Tibial nerve (tissue), 4 donors: ENCODE data around the gene POLR3GL. TPM values are rescaled to one million over a fixed set of nuclear protein-coding genes. Genes with fewer than 3 reads are reported as not detected.

ENCODE experiments used
- DNase-seq, 2 donors: peaks; one replicate each; pipeline ENCODE4 v3.0.0-alpha.2; 2019; ENCODE audit warnings: low spot score in 2 of 2
- H3K27ac ChIP-seq, 4 donors: fragments of 200-600 bp; sonication (generic) in 3 of 4; one replicate each; pipeline ENCODE4 v1.5.1; 2017 to 2019; ENCODE audit warnings: mild to moderate bottlenecking in 1 of 4
- H3K27me3 ChIP-seq, 2 donors: fragments of 200-600 bp; sonication (generic) in 1 of 2; one replicate each; pipeline versions ENCODE4 v1.5.1 to v1.6.0; 2017 to 2019
- H3K36me3 ChIP-seq, 3 donors: fragments of 200-600 bp; sonication (generic); one replicate each; pipeline ENCODE4 v1.5.1; 2018 to 2019
- H3K4me1 ChIP-seq, 4 donors: fragments of 200-600 bp; sonication (generic) in 3 of 4; one replicate each; pipeline ENCODE4 v1.5.1; 2017 to 2019
- H3K4me3 ChIP-seq, 4 donors: fragments of 200-600 bp; sonication (generic) in 3 of 4; one replicate each; pipeline ENCODE4 v1.5.1; 2017 to 2019; ENCODE audit warnings: mild to moderate bottlenecking in 1 of 4, moderate library complexity in 1 of 4
- H3K9me3 ChIP-seq, 4 donors: fragments of 200-600 bp; sonication (generic) in 3 of 4; one replicate each; pipeline ENCODE4 v1.5.1; 2017 to 2019
- EP300 ChIP-seq, 2 donors: sonication (generic); formaldehyde crosslinking; IDR thresholded peaks; one replicate each; pipeline ENCODE4 v1.6.1; 2017; ENCODE audit warnings: antibody characterized with exemption in 2 of 2, mild to moderate bottlenecking in 1 of 2
- POLR2A ChIP-seq, 2 donors: fragments of 450-650 bp; IDR thresholded peaks; one replicate each; pipeline ENCODE4 v1.6.1; 2017; ENCODE audit warnings: antibody characterized with exemption in 2 of 2, mild to moderate bottlenecking in 2 of 2, moderate library complexity in 2 of 2
- WGBS, 2 donors: methylation state at CpG; one replicate each; pipeline ENCODE4 v1.1.5; 2018; 5-methylcytosine and 5-hydroxymethylcytosine counted together
- total RNA-seq, 4 donors: library from RNA; depleted of rRNA; stranded (reverse); fragments of >200 nt; gene quantifications; one replicate each; pipeline ENCODE4 v1.1.0, GENCODE V29; 2016
- TF ChIP-seq, protein P1 (sequence below), 5 experiments: fragments of 200-600 bp in 3 of 5; fragments of 450-650 bp in 2 of 5; sonication (generic) in 3 of 5; IDR thresholded peaks; one replicate each; pipeline ENCODE4 v1.5.1; 2016 to 2019; ENCODE audit warnings: antibody characterized with exemption in 5 of 5, mild to moderate bottlenecking in 3 of 5, moderate library complexity in 2 of 5

Gene POLR3GL
- total RNA-seq, 4 donors from 2014 or later = 20.1 to 33.1 (median 28.9) TPM

DNA sequence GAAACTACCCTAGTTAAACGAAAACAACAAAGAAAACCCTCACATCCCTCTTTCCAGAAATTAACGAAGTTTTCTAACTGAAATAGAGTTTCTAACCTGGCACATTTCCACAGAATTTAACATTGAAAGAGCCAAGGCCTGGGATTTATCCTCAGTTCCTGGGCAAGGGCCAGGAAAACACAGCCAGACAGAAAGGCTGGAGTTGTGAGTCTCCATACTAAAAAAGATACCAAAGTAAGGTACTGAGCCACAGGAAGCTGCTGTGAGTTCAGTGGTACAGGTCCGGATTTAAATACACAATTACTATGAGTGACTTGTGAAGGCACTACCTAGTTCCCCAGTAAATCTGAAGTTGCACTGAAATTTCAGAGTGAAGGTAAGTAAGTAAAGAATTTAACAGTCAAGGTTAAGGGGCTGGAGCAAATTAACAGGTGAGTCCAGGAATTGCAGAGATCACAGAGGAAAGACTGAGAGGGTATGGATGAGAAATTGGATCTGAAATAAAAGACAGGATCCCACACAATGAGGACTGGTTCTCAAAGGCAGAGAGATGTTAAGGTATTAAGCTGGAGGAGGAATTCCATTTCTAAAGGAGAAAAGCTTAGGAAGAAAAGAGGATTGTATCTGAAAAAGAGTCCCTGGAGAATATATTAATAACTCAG lies 7.6 kb upstream of the POLR3GL start:
- peak in 1 of 2 donors; percentile 11 for DNase-seq
- peaks cover 0 to 78% (median 37%) of the 10 kb centered on the region in 4 donors for H3K4me1 ChIP-seq
- 0% methylated on average over 3 of the region's 3 CpGs for WGBS, 2 donors

GRCh38 chr1:145957443-145958319 lies 6.8 kb upstream of the POLR3GL start, which contains the start of gene LIX1L:
Gene LIX1L (minus strand): TSS chr1:145958017. CDS start chr1:145957927, 90 bp downstream.
- peak; percentile 33 to 97 for TF ChIP-seq EP300 (IDR thresholded peaks at IDR 0.05)
- peak; percentile 86 to 93 for TF ChIP-seq POLR2A (IDR thresholded peaks at IDR 0.05)
- TF ChIP-seq, protein P1, sequence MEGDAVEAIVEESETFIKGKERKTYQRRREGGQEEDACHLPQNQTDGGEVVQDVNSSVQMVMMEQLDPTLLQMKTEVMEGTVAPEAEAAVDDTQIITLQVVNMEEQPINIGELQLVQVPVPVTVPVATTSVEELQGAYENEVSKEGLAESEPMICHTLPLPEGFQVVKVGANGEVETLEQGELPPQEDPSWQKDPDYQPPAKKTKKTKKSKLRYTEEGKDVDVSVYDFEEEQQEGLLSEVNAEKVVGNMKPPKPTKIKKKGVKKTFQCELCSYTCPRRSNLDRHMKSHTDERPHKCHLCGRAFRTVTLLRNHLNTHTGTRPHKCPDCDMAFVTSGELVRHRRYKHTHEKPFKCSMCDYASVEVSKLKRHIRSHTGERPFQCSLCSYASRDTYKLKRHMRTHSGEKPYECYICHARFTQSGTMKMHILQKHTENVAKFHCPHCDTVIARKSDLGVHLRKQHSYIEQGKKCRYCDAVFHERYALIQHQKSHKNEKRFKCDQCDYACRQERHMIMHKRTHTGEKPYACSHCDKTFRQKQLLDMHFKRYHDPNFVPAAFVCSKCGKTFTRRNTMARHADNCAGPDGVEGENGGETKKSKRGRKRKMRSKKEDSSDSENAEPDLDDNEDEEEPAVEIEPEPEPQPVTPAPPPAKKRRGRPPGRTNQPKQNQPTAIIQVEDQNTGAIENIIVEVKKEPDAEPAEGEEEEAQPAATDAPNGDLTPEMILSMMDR (IDR thresholded peaks at IDR 0.05) = peak in 1 of 5 experiments; percentile 30
- WGBS, 2 donors = 0 to 1% methylated on average over 24 to 40 of the region's 60 CpGs
- peak; percentile 94 to 95 for DNase-seq
- H3K36me3 ChIP-seq = no peaks in the 10 kb centered on the region
- peak within 1 kb of the TSS; percentile 77 to 83 (median 78) for H3K4me3 ChIP-seq
- H3K4me1 ChIP-seq = peaks cover 0 to 82% (median 38%) of the 10 kb centered on the region in 4 donors
- H3K9me3 ChIP-seq = no peaks in the 10 kb centered on the region
- no peaks in the 10 kb centered on the region for H3K27me3 ChIP-seq
- peak within 1 kb of the TSS; percentile 91 to 97 (median 96) for H3K27ac ChIP-seq

More for the DNA sequence above, 7.6 kb upstream of the POLR3GL start:
- Histone ChIP-seq H3K36me3 (no peaks in the 10 kb centered on the region), H3K9me3 (no peaks in the 10 kb centered on the region), H3K27me3 (no peaks in the 10 kb centered on the region), H3K27ac (peak overlapping the region; percentile 91 to 97 (median 96)), H3K4me3 (peak overlapping the region; percentile 77 to 83 (median 78))
- TF ChIP-seq POLR2A (IDR thresholded peaks at IDR 0.05) = no peak
- TF ChIP-seq, protein P1 (IDR thresholded peaks at IDR 0.05) = no peak
- TF ChIP-seq EP300 (IDR thresholded peaks at IDR 0.05) = no peak

DNA sequence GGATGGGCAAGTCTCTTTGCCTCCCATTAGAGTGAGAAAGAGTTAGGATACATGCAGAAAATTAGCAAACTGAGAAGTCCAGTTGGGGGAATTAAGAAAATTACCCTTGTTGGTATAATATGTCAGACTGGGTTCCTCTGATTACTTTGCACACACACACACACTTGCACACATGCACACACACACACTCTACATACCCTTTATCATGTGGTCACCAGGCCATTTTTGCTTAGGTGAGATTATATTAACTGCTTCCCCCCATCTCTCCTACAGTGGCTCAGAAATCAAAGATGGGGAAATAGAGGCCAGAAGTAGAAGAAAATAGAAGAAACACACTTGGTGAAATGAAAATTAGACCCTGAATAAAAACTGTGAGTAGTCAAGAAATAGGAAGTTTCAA lies 5.8 kb upstream of the POLR3GL start:
- H3K4me3 ChIP-seq = no peak overlapping the region
- H3K27me3 ChIP-seq = no peaks in the 10 kb centered on the region
- TF ChIP-seq, protein P1 (IDR thresholded peaks at IDR 0.05) = no peak
- TF ChIP-seq POLR2A (IDR thresholded peaks at IDR 0.05) (no peak), EP300 (IDR thresholded peaks at IDR 0.05) (no peak)
- no peaks in the 10 kb centered on the region for H3K36me3 ChIP-seq
- no peaks in the 10 kb centered on the region for H3K9me3 ChIP-seq
- peaks cover 0 to 83% (median 44%) of the 10 kb centered on the region in 4 donors for H3K4me1 ChIP-seq
- DNase-seq = no peak
- peak overlapping the region; percentile 91 to 97 (median 96) for H3K27ac ChIP-seq

GRCh38 chr1:145959333-145959732 lies 5.2 kb upstream of the POLR3GL start:
- Histone ChIP-seq H3K36me3 (no peaks in the 10 kb centered on the region), H3K4me3 (no peak overlapping the region), H3K9me3 (no peaks in the 10 kb centered on the region), H3K4me1 (peaks cover 0 to 81% (median 45%) of the 10 kb centered on the region in 4 donors), H3K27me3 (no peaks in the 10 kb centered on the region), H3K27ac (peak overlapping the region; percentile 84 to 97 (median 94))
- TF ChIP-seq POLR2A (IDR thresholded peaks at IDR 0.05) = no peak
- TF ChIP-seq, protein P1 (IDR thresholded peaks at IDR 0.05) = no peak
- no peak for TF ChIP-seq EP300 (IDR thresholded peaks at IDR 0.05)
- DNase-seq = no peak
